Right atrium auricular region (tissue), 2 donors: ENCODE data around the gene GAPT. TPM values are rescaled to one million over a fixed set of nuclear protein-coding genes. Genes with fewer than 3 reads are reported as not detected.

Experiments used
- DNase-seq: peaks from one replicate; pipeline ENCODE4 v3.0.0-alpha.2; 2019; ENCODE audit warnings: low spot score
- H3K27ac ChIP-seq, 2 donors: fragments of 200-600 bp; sonication (generic); 1 replicate in 1 of 2; 2 replicates in 1 of 2; pipeline ENCODE4 v1.5.1; 2016 to 2019
- H3K27me3 ChIP-seq, 2 donors: fragments of 200-600 bp; sonication (generic); one replicate each; pipeline versions ENCODE4 v1.5.1 to v1.6.0; 2017 to 2019
- H3K36me3 ChIP-seq: fragments of 200-600 bp; sonication (generic); one replicate; pipeline ENCODE4 v1.5.1; 2016
- H3K4me1 ChIP-seq, 2 donors: fragments of 200-600 bp; sonication (generic); one replicate each; pipeline versions ENCODE4 v1.5.1 to v1.6.0; 2017 to 2019
- H3K4me3 ChIP-seq, 2 donors: fragments of 200-600 bp; sonication (generic); 1 replicate in 1 of 2; 2 replicates in 1 of 2; pipeline ENCODE4 v1.5.1; 2017 to 2019; ENCODE audit warnings: mild to moderate bottlenecking in 1 of 2, moderate library complexity in 1 of 2
- H3K9me3 ChIP-seq, 2 donors: fragments of 200-600 bp; sonication (generic); one replicate each; pipeline ENCODE4 v1.5.1; 2019
- CTCF ChIP-seq, 2 donors: fragments of 200-600 bp; sonication (generic); IDR thresholded peaks; one replicate each; pipeline ENCODE4 v1.5.1; 2019; ENCODE audit warnings: antibody characterized with exemption in 2 of 2
- total RNA-seq, 2 donors: library from RNA; depleted of rRNA; stranded (reverse); fragments of >200 nt; gene quantifications; one replicate each; pipeline ENCODE4 v1.1.0, GENCODE V29; 2016

GAPT gene
- total RNA-seq, 2 donors from 2014 or later = 0.20 TPM; not detected in 1

- H3K27ac ChIP-seq = no peak overlapping the region
- DNase-seq = no peak
- H3K9me3 ChIP-seq = no peaks in the 10 kb centered on the region
Measured at GRCh38 chr5:58498340-58498942, 7.2 kb downstream of the GAPT start.

GRCh38 chr5:58499231-58499630 lies 8.0 kb downstream of the GAPT start:
- H3K4me3 ChIP-seq = no peak overlapping the region
- H3K27me3 ChIP-seq = no peaks in the 10 kb centered on the region
- H3K27ac ChIP-seq = no peak overlapping the region
- no peaks in the 10 kb centered on the region for H3K4me1 ChIP-seq
- no peaks in the 10 kb centered on the region for H3K9me3 ChIP-seq
- no peak for TF ChIP-seq CTCF (IDR thresholded peaks at IDR 0.05)
- H3K36me3 ChIP-seq = no peaks in the 10 kb centered on the region
- DNase-seq = no peak

More at GRCh38 chr5:58498340-58498942, 7.2 kb downstream of the GAPT start:
- no peaks in the 10 kb centered on the region for H3K4me1 ChIP-seq
- H3K36me3 ChIP-seq = no peaks in the 10 kb centered on the region
- TF ChIP-seq CTCF (IDR thresholded peaks at IDR 0.05) = peak; percentile 64 to 79
- H3K27me3 ChIP-seq = no peaks in the 10 kb centered on the region
- no peak overlapping the region for H3K4me3 ChIP-seq

- no peak for TF ChIP-seq CTCF (IDR thresholded peaks at IDR 0.05)
- Histone ChIP-seq H3K27ac (no peak overlapping the region), H3K4me3 (no peak overlapping the region), H3K27me3 (no peaks in the 10 kb centered on the region), H3K4me1 (no peaks in the 10 kb centered on the region), H3K9me3 (no peaks in the 10 kb centered on the region), H3K36me3 (no peaks in the 10 kb centered on the region)
- DNase-seq = no peak
Measured at GRCh38 chr5:58499941-58500340, 8.7 kb downstream of the GAPT start.

GRCh38 chr5:58501778-58502417 lies 10.7 kb downstream of the GAPT start:
- no peak for DNase-seq
- H3K9me3 ChIP-seq = no peaks in the 10 kb centered on the region
- no peak overlapping the region for H3K27ac ChIP-seq
- peak in 1 of 2 donors; percentile 18 for TF ChIP-seq CTCF (IDR thresholded peaks at IDR 0.05)
- H3K36me3 ChIP-seq = no peaks in the 10 kb centered on the region
- no peaks in the 10 kb centered on the region for H3K4me1 ChIP-seq
- H3K27me3 ChIP-seq = no peaks in the 10 kb centered on the region
- no peak overlapping the region for H3K4me3 ChIP-seq

GRCh38 chr5:58503390-58504046 lies 12.3 kb downstream of the GAPT start:
- TF ChIP-seq CTCF (IDR thresholded peaks at IDR 0.05) = no peak
- no peak overlapping the region for H3K27ac ChIP-seq
- no peaks in the 10 kb centered on the region for H3K36me3 ChIP-seq
- H3K27me3 ChIP-seq = no peaks in the 10 kb centered on the region
- H3K4me1 ChIP-seq = no peaks in the 10 kb centered on the region
- no peak overlapping the region for H3K4me3 ChIP-seq
- no peaks in the 10 kb centered on the region for H3K9me3 ChIP-seq
- no peak for DNase-seq
